Mucosa of rectum (tissue), 2 donors: ENCODE results near the gene NRCAM.

ENCODE experiments used
- H3K27ac ChIP-seq, 2 donors: one replicate each; pipeline ENCODE4 v1.7.0; 2013; ENCODE audit warnings: inconsistent platforms in 2 of 2, low read depth in 2 of 2, low read length in 2 of 2
- H3K27me3 ChIP-seq, 2 donors: one replicate each; pipeline ENCODE4 v1.7.0; 2013; ENCODE audit warnings: low read length in 2 of 2; ENCODE audit not compliant: control insufficient read depth in 2 of 2, insufficient read depth in 2 of 2
- H3K36me3 ChIP-seq, 2 donors: one replicate each; pipeline ENCODE4 v1.7.0; 2013; ENCODE audit warnings: low read length in 2 of 2; ENCODE audit not compliant: control insufficient read depth in 2 of 2, insufficient read depth in 2 of 2
- H3K4me1 ChIP-seq, 2 donors: one replicate each; pipeline ENCODE4 v1.7.0; 2013; ENCODE audit warnings: low read length in 2 of 2, mild to moderate bottlenecking in 1 of 2; ENCODE audit not compliant: control insufficient read depth in 2 of 2, insufficient read depth in 2 of 2
- H3K4me3 ChIP-seq, 2 donors: one replicate each; pipeline ENCODE4 v1.7.0; 2013; ENCODE audit warnings: low read length in 2 of 2
- H3K9ac ChIP-seq, 2 donors: one replicate each; pipeline ENCODE4 v1.7.0; 2013; ENCODE audit warnings: low read length in 2 of 2, low read depth in 1 of 2, mild to moderate bottlenecking in 1 of 2
- H3K9me3 ChIP-seq, 2 donors: one replicate each; pipeline ENCODE4 v1.7.0; 2013; ENCODE audit warnings: low read length in 2 of 2; ENCODE audit not compliant: control insufficient read depth in 2 of 2
- donor health status: healthy.
- donor health status: Normal muscosa, but diverticular disease.

NRCAM gene

DNA sequence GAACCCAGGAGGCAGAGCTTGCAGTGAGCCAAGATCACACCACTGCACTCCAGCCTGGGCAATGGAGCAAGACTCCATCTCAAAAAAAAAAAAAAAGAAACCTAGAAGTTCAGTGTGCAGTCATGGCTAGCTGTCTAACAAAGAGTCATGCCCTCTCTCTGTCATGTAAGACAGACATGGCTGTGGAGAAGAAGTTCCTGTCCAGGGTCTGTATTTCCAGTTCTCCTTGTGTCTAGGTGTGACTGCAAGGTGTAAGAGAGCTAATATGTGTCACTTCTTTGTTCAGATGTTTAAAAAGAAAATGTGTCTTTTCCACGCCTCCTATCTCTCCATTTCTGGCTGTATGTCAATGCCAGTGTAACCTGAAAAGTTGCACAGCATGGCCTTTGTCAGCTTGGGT lies 139.5 kb downstream of the NRCAM start:
- no peaks in the 10 kb centered on the region for H3K4me1 ChIP-seq
- no peak overlapping the region for H3K27ac ChIP-seq
- H3K4me3 ChIP-seq: no peak overlapping the region
- H3K9me3 ChIP-seq: no peaks in the 10 kb centered on the region
- no peaks in the 10 kb centered on the region for H3K36me3 ChIP-seq
- H3K27me3 ChIP-seq: no peaks in the 10 kb centered on the region
- H3K9ac ChIP-seq: no peak overlapping the region

DNA sequence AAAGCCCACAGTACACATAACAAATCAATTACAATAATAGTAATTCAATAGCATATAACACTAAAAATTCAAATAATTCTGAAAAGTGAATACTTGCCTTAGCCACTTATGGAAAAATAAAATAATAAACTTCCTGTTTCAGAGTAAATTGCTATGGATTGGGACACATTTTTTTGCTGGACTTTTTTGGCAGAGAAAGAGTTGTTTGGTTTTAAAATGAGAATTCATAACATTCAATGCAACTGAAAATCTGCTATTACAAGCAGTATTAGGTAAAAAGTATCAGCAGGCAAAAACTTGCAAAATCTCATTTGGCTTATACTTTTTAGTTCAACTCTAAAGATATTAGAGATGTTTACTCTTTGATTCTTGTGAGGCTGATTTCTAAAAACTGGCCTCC lies 141.7 kb downstream of the NRCAM start:
- Histone ChIP-seq H3K4me3 (no peak overlapping the region), H3K36me3 (no peaks in the 10 kb centered on the region), H3K27me3 (no peaks in the 10 kb centered on the region), H3K27ac (no peak overlapping the region), H3K9ac (no peak overlapping the region), H3K4me1 (no peaks in the 10 kb centered on the region), H3K9me3 (no peaks in the 10 kb centered on the region)

DNA sequence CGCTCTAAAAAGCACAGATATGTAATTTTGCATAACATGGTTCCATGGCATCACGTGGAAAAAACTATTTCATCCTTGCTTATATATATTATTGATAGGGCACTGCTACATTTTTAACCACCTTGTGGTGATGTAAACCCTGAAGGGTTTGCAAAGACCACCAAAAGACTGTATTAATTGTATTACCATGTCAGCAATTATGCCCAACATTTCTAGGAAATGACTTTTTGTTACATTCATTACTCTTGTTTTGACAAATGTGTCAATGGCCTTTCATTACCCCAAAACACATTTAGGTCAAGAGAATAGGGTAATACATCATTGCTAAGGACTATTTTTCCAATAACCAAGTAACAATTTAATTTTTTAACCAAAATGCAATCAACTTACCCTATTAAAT lies 142.2 kb downstream of the NRCAM start:
- no peaks in the 10 kb centered on the region for H3K27me3 ChIP-seq
- H3K9ac ChIP-seq: no peak overlapping the region
- H3K9me3 ChIP-seq: no peaks in the 10 kb centered on the region
- H3K4me3 ChIP-seq: no peak overlapping the region
- H3K36me3 ChIP-seq: no peaks in the 10 kb centered on the region
- H3K4me1 ChIP-seq: no peaks in the 10 kb centered on the region
- H3K27ac ChIP-seq: no peak overlapping the region

- Histone ChIP-seq H3K9me3 (no peaks in the 10 kb centered on the region), H3K9ac (no peak overlapping the region), H3K36me3 (no peaks in the 10 kb centered on the region), H3K4me3 (no peak overlapping the region), H3K4me1 (no peaks in the 10 kb centered on the region), H3K27ac (no peak overlapping the region), H3K27me3 (no peaks in the 10 kb centered on the region)
Measured at GRCh38 chr7:108313086-108313485, 143.2 kb downstream of the NRCAM start.

DNA sequence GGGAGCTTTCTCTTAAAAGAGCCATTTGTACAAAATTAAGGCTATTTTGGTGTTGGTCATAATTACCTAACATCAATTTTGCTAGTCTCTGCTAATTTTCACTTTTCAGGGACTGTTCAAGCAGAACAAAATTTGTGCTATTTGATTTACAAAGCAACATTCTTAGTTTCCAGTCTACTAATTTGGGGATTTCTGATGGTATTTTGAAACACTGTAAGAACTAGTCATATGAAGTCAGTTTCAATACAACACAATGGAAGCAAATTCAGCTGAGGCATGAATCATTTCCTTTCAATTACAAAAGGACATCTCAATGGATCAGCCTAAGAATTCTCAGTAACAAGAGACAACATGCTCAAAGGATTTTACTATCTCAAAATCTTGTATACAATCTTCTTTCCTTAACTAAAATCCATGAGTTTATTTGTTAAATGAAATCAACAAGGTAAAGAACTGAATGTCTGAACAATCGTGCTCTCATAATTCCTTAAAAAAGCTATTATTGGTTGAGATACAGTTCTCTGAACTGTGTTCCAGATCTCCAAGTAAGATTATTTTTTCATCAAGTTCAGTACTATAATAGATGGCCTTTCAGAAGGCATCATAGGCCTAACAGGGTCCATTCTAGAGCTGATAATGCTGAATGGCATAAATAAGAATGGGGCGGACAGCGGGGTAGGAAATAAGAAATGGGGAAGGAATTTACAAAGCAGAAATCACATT lies 144.6 kb downstream of the NRCAM start:
- H3K36me3 ChIP-seq: no peaks in the 10 kb centered on the region
- no peak overlapping the region for H3K4me3 ChIP-seq
- no peaks in the 10 kb centered on the region for H3K4me1 ChIP-seq
- no peak overlapping the region for H3K9ac ChIP-seq
- no peak overlapping the region for H3K27ac ChIP-seq
- H3K9me3 ChIP-seq: no peaks in the 10 kb centered on the region
- H3K27me3 ChIP-seq: no peaks in the 10 kb centered on the region

DNA sequence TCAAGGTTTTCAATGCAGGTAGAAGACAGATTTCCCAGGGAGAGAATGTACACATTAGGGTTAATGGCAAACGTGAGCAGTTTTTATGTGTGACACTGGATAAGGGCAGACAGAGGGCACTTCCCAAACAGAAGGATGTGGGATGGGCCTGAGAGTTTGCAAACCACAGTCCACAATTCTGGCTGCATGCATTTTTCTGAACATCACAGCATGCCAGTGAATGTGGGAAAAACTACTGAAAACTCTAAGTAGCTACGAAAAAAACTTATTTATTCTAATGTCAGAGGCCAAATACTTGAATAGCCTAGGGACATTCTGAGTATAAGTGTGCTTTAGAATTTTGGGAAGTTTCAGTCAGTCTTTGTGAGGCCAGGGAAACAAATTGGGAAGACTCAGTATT lies 145.9 kb downstream of the NRCAM start:
- Histone ChIP-seq H3K27ac (no peak overlapping the region), H3K36me3 (no peaks in the 10 kb centered on the region), H3K27me3 (no peaks in the 10 kb centered on the region), H3K4me1 (no peaks in the 10 kb centered on the region), H3K4me3 (no peak overlapping the region), H3K9me3 (no peaks in the 10 kb centered on the region), H3K9ac (no peak overlapping the region)

GRCh38 chr7:108308903-108309302 lies 147.3 kb downstream of the NRCAM start:
- no peaks in the 10 kb centered on the region for H3K36me3 ChIP-seq
- H3K27me3 ChIP-seq: no peaks in the 10 kb centered on the region
- H3K4me3 ChIP-seq: no peak overlapping the region
- no peaks in the 10 kb centered on the region for H3K9me3 ChIP-seq
- no peak overlapping the region for H3K27ac ChIP-seq
- H3K4me1 ChIP-seq: no peaks in the 10 kb centered on the region
- no peak overlapping the region for H3K9ac ChIP-seq

GRCh38 chr7:108308276-108308675 lies 148.0 kb downstream of the NRCAM start:
- Histone ChIP-seq H3K27me3 (no peaks in the 10 kb centered on the region), H3K36me3 (no peaks in the 10 kb centered on the region), H3K9ac (no peak overlapping the region), H3K4me3 (no peak overlapping the region), H3K27ac (no peak overlapping the region), H3K4me1 (no peaks in the 10 kb centered on the region), H3K9me3 (no peaks in the 10 kb centered on the region)

- no peak overlapping the region for H3K4me3 ChIP-seq
- H3K27ac ChIP-seq: no peak overlapping the region
- H3K4me1 ChIP-seq: no peaks in the 10 kb centered on the region
- no peaks in the 10 kb centered on the region for H3K27me3 ChIP-seq
- no peaks in the 10 kb centered on the region for H3K36me3 ChIP-seq
- no peak overlapping the region for H3K9ac ChIP-seq
- H3K9me3 ChIP-seq: no peaks in the 10 kb centered on the region
Measured at GRCh38 chr7:108307595-108307994, 148.6 kb downstream of the NRCAM start.

GRCh38 chr7:108307194-108307593 lies 149.0 kb downstream of the NRCAM start:
- H3K9me3 ChIP-seq: no peaks in the 10 kb centered on the region

GRCh38 chr7:108303332-108303731 lies 152.9 kb downstream of the NRCAM start:
- Histone ChIP-seq H3K9me3 (no peaks in the 10 kb centered on the region), H3K9ac (no peak overlapping the region), H3K4me3 (no peak overlapping the region), H3K36me3 (no peaks in the 10 kb centered on the region), H3K27ac (no peak overlapping the region), H3K27me3 (no peaks in the 10 kb centered on the region), H3K4me1 (no peaks in the 10 kb centered on the region)

More at GRCh38 chr7:108307194-108307593, 149.0 kb downstream of the NRCAM start:
- H3K27me3 ChIP-seq: no peaks in the 10 kb centered on the region
- no peak overlapping the region for H3K4me3 ChIP-seq
- H3K4me1 ChIP-seq: no peaks in the 10 kb centered on the region
- H3K9ac ChIP-seq: no peak overlapping the region
- H3K36me3 ChIP-seq: no peaks in the 10 kb centered on the region
- H3K27ac ChIP-seq: no peak overlapping the region
